HG03342 (cell line): Measurements from ENCODE around the gene CNPY1.

Experiments
- ATAC-seq: cut with Tn5 transposase; IDR thresholded peaks from one replicate; pipeline ENCODE4 v1.9.1; 2021; ENCODE audit warnings: mild to moderate bottlenecking, moderate library complexity; ENCODE audit not compliant: unreplicated experiment

CNPY1 gene

DNA sequence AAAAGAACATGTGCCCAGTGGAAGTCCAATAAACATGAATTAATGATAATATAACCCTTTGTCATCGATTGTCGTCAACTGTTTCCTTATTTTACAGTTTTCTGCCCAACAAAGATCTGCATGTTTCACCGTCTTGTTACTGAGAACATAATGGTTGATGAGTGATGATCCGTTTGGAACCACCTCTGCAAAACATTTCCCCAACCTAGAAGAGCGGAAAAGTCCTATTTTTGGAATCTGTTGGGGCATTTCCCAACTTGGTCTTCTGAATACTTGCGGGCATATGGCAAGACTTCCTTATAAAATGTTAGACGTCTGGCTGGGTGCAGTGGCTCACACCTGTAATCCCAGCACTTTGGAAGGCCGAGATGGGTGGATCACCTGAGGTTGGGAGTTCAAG is 32.1 kb downstream of the CNPY1 start:
- ATAC-seq: no peak

DNA sequence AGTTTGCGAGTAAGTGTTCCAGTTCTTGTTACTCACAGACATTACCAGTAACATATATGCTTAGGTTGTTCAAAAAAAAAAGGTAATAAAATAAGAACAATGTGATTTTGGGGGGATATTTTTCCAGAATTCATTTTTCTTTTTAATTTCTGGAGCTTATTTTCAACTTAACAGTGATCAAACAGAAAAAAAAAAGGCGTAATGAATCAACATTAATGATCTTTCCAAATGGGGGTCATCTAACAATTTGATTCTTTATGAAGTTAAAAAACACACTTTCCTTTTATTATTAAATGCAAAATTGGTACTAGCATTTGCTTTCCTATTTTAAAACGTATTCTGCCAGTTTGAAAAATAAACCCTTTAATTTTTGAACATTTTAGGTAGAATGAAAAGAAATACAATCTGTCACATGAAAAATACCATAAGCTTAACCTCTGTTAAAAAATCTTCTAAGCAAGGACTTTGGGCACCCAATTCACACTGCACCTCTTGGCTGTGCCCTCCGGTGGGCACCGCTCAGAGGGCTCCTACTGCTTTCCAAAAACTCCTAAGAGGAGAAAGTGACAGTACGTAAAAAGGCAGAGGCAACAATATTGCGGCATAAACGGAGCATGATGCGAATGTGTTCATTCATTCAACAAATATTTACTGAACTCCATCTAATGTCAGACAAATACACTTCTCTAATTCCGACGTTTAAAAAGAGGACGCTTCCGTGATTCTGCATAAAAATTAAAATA is 32.6 kb downstream of the CNPY1 start:
- ATAC-seq: no peak

DNA sequence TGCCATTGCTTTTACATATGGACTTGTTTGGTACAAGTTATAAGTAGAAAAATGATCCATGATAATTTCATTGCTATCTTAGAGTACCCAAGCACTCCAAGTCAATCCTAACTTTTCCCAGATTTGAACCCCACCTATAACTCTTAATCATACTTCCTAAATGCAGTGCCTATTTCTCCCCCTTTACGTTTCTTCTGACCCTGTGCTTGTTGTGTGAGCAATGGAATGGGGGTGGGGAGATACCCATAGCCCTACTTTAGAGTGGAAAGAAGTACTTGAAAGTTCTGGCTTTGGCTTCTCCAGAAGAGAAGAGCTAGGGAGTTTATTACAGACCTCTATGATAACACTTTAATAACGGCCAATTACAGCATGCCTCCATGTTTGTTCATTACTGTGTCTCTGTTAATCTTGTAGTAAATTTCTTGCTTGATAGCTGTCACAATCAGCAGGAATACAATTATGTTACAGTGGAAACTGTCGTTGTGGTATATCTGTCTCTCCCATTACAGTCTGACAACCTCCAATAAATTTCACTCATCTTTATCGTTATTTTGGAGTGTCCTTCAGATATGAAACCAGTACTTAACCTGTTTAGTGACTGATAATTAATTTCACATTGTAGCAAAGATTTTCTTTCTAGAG is 34.0 kb downstream of the CNPY1 start:
- ATAC-seq: no peak

DNA sequence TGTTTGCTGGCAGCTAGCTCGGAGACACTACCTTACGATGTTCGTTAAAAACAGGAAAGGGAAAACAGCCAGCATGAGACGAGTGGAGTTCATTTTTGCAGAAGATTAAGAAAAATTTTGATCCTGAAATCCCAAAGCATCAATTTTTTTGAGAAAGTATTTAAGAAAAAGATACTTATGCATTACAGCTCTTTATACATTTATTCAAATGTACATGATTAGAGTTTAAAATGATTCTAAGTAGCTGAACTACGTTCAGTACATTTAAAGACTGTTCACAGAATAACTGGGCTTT is 34.7 kb downstream of the CNPY1 start:
- no peak for ATAC-seq

DNA sequence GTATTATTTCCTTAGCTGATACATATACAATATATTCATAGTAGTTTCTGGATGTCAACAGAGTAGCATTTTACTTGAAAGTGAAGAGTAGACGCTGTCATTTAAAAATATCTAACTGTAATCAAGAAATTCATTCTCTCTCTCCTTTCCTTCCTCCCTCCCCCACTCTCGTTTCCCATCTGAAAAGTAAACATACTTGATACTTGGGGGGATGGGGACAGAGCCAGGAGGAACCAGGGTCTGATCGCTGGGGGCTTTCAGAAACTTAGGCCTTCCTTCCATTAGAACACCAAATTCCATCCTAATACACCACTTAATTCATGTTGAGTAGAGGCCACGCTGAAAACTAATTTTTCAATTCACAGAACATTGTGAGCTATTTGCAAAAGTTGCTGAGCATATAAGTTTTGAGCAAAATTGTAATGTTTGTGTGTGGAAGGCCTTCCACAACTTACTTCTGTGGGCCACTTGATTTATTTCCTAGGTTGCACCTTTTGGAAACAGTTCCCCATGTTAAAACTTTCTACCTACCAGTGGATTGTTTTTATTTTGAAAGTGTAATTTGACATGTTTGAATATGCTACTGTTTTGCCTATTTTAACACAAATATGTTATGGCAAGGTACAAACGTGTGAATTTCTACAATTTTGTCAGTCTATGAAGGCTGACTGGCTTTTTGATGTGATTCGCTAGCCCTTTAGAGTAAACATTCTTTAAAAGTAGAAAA is 35.2 kb downstream of the CNPY1 start:
- ATAC-seq: no peak

DNA sequence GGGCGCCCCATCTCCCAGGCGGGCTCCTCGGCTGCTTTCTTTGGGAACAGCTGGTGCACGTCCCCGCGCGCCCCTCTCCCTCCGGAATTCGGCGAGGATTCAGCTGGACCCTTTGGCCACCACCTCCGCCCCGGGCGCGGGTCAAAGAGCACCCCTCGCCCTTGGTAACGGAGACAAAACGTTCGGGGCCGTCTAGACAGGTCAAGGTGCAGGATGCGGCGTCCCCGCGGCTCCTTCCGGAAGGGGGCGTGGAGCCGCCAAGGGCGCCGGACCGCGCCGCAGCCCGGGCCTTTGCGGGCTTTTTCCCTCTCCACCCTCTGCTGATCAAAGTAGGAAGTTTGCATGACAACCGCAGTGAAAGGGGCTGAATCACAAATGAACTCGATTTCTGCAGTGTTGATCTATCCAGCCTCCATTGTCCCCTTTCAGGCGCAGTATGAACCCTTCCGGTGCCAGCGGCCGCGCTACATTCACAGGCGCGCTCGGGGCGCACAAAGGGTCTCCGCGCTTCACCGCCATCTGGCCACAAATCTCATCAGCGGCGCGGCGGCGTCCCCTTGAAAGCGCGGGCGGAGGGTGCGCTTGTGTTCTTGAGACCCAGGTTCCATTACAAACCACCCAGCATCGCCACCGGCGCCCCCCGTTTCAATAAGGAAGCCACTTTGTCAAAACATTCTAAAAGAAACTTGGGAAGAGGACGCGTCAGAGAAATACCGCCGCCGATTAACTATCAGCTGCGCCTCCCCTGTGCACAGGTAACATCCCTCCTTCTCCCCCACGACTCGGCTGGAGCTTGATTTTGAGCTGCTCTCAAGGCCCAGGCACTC is 36.4 kb downstream of the CNPY1 start:
- no peak for ATAC-seq

DNA sequence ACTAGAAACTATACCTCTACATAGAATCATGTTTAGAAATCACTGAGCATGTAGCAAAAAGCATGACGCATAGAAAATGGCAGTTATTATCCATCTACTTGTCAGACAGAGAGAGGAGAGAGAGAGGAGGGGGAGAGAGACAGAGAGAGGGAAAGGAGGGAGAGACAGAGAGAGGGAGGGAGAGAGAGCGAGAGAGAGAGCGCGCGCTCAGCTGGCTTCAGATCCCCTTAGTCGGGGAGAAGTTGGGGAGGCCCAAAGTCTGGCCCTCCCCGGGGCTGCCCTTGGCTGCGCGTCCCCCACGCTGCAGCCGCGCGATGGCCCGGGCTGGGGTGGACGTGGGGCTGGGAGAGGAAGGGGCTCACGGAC is 37.0 kb downstream of the CNPY1 start:
- ATAC-seq: no peak

DNA sequence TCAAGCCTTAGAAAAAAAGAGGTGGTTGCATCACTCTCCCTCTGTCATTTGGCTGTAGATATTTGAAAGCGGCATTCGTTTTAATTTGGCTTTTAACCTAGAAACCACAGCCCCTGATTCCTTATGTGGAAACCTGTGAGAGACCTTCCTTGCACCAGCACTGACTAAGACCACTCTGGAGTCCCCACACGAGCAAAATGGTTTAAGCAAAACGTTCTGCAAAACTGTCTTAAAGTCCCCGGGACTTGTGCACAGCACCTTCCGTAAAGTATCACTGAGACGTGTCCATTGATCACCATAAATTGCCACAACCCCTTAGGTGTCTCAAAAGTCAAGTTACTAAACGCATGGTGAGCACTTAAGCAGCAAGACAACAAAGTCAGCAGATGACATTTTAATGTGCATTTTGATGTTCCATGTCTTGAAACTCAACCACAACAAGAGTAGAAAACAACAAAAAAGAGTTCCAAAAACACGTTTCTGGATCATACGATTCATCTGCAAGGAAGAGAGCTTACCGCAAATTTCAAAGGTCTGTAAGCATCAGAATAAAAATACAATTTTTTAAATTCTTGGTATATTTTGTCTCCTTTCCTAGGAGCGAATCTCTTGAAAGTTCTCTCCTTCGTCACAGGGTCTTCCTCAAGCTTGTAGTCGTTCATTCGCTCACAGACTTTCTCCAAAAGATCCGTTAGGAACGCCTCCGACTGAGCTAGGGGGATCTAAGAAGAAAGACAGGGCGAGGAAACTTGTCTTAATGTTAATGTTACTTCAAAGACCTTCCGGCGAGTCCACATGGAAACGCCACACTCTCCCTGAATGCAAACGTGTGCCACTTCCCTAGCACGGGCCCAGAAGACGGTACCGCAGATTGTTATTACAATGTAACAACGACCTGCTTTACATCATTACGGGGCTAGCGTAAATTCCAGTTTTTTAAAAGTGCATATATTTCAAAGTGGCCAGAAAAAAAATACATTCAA is 37.7 kb downstream of the CNPY1 start:
- ATAC-seq: no peak

DNA sequence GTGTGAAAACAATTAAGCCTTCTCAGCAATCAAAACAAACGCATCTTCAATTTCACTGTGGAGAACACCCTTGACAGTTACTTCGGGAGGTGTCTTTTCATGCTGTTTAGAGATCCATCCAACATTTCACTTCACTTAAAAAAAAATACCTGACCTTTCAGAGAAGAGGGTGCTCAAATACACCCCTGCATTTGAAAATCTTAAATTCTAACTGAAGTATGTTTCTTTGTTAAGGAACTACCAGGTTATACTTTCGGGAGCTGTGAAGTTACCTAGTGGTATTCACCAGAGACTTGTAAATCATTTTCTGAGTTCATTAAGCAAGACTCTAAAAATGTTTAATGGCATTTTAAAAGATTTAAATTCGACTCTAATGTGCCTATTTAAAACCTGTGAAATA is 38.8 kb downstream of the CNPY1 start:
- ATAC-seq: no peak

DNA sequence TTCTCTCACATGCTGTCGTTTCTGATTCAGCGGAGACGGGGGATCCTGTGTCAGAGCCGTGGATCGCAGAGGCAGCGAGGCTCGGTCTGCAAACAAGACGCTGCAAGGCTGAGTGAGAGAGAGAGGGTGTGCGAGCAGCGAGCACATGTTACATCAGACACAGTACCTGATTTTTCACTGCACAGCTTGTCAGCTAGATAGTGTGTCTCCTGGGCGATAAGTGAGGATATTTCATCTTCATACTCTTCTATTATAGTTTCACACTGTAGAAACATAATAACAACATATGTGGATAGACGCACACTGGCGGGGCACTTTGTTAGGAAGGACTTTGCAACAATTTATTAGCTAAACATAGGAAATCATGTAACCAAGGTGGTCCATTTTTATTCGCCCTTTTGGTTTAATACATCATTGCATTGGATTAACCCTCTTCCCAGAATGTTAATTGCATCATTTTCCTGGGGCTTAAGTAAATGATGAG is 39.5 kb downstream of the CNPY1 start:
- no peak for ATAC-seq

DNA sequence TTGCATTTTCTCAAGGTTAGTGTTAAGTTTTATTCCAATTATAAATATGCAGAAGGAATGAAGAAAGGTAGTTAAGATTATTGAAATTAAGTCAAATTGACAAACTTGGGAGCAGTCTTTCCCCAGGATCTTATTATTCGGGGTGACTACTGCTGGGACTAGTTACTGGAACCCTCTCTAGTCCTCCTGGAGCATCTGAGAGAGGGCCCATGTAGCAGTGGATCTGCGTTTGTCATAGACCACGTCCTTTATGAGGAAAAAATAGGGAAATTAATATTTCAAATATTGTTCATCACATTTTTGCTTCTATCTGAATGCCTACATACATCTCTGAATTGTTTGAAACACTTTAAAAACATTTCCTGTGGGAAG is 41.0 kb downstream of the CNPY1 start:
- ATAC-seq: no peak

DNA sequence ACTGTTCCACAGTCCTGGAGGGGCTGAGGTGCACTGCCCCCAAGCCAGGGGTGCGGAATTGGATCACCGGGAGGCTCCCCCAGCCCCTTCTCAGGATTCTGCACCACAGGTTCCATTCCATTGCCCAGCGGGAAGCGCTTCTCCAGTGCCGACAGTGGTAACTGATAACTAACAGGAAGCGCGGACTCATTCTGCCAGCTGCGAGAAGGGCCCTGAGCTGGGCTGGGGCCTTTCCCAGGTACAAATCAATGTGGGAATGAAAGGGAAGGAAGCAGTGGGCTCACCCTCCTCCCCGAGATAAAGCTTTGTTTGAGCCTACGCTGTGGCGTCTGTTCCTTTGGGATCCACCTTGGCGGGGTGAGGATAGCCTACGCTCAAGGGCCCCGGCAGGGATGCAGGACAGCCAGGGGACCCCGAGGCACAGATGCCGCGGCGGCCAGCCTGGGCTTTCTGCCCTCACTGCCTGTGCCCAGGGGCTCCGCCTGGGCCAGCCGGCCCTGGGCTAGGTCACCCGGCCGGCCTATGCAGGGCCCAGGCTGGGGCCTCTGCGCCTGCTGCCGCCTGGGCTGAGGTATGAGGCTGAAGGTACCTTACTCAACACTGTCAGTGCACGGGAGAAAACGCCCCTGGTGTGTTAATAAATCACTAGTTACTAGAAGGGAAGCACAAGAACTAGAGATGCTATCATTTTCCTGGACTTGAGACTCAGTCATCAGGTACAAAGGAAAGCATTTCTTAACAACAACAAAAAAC is 49.0 kb downstream of the CNPY1 start:
- no peak for ATAC-seq

DNA sequence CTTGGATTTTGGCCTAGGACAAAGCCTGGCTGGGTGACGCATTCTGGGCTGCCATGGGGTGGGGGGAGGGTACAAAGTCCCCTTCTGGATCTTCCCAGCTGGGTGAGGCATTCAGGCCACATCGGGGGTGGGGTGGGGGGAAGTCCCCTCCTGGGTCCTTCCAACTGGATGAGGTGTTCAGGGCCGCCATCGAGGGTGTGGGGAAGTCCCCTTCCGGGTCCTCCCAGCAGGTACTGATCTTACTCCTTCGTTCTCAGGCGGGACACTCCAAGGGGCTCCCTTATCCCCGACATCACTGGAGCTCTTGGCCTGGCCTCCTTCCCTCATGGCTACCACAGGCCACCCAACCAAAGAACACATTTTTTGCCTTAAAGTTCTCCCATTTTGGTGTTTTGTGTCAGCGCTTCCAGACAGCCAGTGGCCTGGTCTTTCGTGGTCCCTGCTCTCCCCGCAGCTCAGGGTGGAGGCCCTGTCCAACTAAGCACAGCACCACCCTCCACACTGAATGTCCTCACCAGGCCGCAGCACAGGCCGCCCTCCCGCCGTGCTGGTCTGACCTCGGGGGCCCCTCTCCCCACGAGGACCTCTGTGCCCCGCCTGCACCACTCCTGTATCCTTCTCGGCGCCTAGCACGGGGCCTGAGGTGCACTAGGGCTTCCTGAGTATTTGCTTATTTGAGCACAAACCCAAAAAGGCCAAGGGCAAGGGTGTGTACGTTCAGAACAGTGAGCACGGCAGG is 49.9 kb downstream of the CNPY1 start:
- ATAC-seq: no peak

DNA sequence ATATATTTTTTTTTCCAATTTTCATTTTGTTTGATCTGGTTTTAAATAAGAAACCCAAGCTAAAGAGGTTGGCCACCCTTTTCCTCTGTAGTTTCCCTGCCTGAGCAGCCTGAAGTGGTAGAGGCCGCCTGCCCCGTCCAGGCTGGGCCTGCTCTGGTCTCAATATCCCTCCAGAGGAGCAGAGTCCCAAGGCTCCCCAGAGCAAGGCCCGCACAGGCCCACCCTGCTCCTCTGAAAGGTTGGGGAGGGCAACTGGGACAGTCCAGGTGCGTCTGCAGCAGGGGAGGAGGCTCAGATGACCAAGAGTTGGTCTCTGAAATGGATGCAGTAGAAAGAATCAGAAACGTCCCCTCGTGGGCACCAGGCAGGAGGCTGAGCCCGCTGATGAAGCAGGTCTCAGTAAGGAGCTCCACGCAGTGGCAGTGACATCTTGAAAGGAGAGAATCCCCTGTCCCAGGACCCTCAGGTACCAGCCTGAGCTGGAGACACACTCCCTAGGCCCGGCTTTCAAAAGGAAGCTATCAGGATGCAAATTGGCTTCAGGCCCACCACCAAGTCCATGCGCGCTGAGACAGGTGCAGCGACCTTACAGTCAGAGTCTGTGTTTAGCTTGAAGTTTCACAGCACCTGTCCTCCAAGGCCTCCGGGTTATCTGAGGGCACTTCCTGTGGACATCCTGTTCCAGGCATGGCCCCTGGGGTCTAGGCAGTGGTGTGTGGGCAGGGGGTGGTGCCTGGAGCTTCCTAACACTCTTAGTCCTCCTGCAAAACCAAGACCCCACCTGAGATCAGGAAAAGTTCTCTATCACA is 50.7 kb downstream of the CNPY1 start:
- no peak for ATAC-seq

DNA sequence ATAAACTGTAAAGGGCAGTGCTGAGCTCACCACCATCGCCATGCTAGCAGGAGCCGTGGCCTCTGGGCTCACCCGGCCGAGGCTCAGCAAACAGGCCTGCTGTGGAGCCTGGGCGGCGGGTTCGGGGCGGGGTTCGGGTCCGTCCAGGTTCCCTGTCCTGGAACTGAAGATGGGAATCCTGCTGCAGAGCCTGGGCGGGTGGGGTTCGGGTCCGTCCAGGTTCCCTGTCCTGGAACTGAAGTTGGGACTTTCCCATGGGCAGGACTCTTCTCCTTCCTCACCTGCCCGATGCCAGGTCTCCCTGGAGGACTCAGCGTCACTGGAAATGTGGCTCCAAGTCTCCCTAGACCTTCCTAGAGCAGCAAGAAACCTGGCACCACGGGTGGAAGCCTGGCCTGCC is 51.8 kb downstream of the CNPY1 start:
- ATAC-seq: no peak

DNA sequence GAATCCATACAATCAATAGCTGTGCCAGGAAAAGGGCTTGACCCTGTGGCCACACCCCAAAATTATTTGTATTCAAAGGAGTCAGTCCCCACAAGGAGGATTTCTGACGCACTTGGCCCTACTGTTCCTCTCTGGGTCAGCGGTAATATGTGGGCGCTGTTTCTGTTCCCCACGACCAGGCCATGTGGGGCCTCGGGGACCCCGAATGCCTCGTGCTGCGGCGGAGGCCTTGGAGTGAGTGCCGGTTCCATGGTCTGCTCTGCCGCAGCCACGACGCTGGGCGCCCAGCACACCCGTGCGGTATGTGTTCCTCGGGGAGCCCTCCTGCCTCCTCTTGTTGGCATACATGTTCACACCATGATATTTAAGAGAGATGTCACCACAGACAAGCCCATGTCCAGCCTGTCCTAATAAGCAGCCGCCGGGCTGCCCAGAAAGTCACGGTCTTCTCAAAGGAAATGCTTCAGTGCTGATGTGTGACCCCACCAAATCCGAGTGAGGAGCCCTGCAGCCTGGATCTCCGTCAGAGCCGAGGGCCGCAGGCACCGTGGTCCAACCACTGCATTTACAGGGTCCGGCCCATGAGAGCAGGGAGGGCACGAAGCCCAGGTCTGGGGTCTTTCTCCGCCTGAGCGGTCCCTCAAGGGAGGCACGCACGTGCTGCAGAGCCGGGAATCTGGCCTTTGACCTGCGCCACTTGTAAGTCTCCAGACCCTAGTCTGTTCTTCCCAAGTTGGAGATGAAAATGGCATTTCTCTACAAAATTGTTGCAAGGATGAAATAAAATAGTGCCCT is 52.4 kb downstream of the CNPY1 start:
- ATAC-seq: no peak

DNA sequence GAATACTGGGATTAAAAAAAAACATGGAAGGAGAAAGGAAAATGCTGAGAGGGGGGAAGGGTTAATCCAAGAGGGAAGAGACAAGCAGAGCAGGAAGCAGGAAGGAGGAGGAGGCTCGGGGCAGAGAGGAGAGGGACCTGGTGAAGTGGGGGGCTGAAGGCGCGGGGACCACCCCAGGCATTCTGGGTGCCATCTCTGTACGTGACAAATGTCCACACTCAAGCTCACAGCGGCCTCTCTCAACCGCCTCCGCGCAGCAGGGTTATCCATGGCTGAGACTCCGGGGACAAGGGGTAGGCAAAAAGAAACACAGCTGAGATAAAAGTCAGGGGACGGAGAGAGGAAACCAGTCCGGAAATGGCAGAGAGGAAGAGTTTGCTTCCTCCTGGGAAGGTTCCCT is 54.5 kb downstream of the CNPY1 start:
- no peak for ATAC-seq
